GM12878 (cell line): ENCODE results near the gene TCF12. TPM values are rescaled to one million over a fixed set of nuclear protein-coding genes. Genes with fewer than 3 reads are reported as not detected.

Experiments used
- ATAC-seq: fragments of 200-7000 bp; cut with Tn5 transposase; 3 replicates; pipeline ENCODE4 v1.9.1; 2020; ENCODE audit warnings: mild to moderate bottlenecking, moderate library complexity
- BruUV-seq: library from RNA; stranded (reverse); fragments of 400-500 nt; replicated peaks from 2 replicates; lab custom pipeline; 2021; lab: Mats Ljungman, UMichigan
- CTCF ChIA-PET: fragments of 300-600 bp; sonication (Branson Sonifier 250); formaldehyde crosslinking; extraction: SDS; loops from one replicate; lab custom pipeline; 2021; ENCODE audit warnings: inconsistent platforms; lab: Yijun Ruan, JAX
- POLR2A ChIA-PET: fragments of 350-600 bp; formaldehyde crosslinking; extraction: SDS; loops from one replicate; lab custom pipeline; 2021; ENCODE audit warnings: inconsistent platforms; lab: Charles Lee
- RAD21 ChIA-PET: fragments of 300-600 bp; sonication (Branson Sonifier 250); formaldehyde crosslinking; loops from one replicate; lab custom pipeline; 2023; ENCODE audit warnings: antibody characterized with exemption; ENCODE audit not compliant: unreplicated experiment; lab: Charles Lee
- SMC1A ChIA-PET: fragments of 300-600 bp; sonication (Branson Sonifier 250); formaldehyde crosslinking; loops from one replicate; lab custom pipeline; 2023; ENCODE audit not compliant: unreplicated experiment, uncharacterized antibody; lab: Charles Lee
- DNase-seq: peaks from one replicate; pipeline ENCODE4 v3.0.0-alpha.2; 2011; ENCODE audit warnings: low read depth, low spot score
- FAIRE-seq: peaks from 3 replicates; lab custom pipeline; 2011; peaks lifted over from hg19 to GRCh38; lab: Jason Lieb, UNC
- H2AFZ ChIP-seq: 2 replicates; pipeline ENCODE4 v1.6.0; 2011; ENCODE audit warnings: low read depth, low read length, control low read depth; ENCODE audit not compliant: control insufficient read depth
- H3K27ac ChIP-seq: 2 replicates; pipeline ENCODE4 v1.5.1; 2011; ENCODE audit warnings: control low read depth; ENCODE audit not compliant: control insufficient read depth, insufficient read depth
- H3K27me3 ChIP-seq, 2 experiments: replicated peaks in 1 of 2; 2 replicates each; pipeline versions ENCODE4 v1.6.0 to v1.6.1; 2011; ENCODE audit warnings: low read length in 1 of 2; ENCODE audit not compliant: control insufficient read depth in 2 of 2, insufficient read depth in 2 of 2
- H3K36me3 ChIP-seq, 2 experiments: 2 replicates each; pipeline ENCODE4 v1.5.1; 2011; ENCODE audit warnings: low read length in 1 of 2; ENCODE audit not compliant: control insufficient read depth in 2 of 2, insufficient read depth in 2 of 2
- H3K4me1 ChIP-seq: 2 replicates; pipeline ENCODE4 v1.6.1; 2011; ENCODE audit warnings: mild to moderate bottlenecking, low read length, moderate library complexity, mixed read lengths; ENCODE audit not compliant: control insufficient read depth, insufficient read depth
- H3K4me2 ChIP-seq: 2 replicates; pipeline ENCODE4 v1.6.0; 2011; ENCODE audit warnings: control low read depth; ENCODE audit not compliant: control insufficient read depth, insufficient read depth
- H3K4me3 ChIP-seq: fragments of 200-600 bp; sonication (generic); 2 replicates; pipeline ENCODE4 v1.5.1; 2016
- H3K79me2 ChIP-seq: 2 replicates; pipeline ENCODE4 v1.6.0; 2011; ENCODE audit warnings: low read length; ENCODE audit not compliant: control insufficient read depth, insufficient read depth
- H3K9ac ChIP-seq: 2 replicates; pipeline ENCODE4 v1.8.0; 2011; ENCODE audit warnings: low read length, control low read depth, mixed read lengths; ENCODE audit not compliant: control insufficient read depth, insufficient read depth
- H3K9me3 ChIP-seq: replicated peaks from 3 replicates; pipeline ENCODE4 v1.5.1; 2011; ENCODE audit warnings: mild to moderate bottlenecking, low read length; ENCODE audit not compliant: control insufficient read depth, insufficient read depth
- H4K20me1 ChIP-seq: 2 replicates; pipeline ENCODE4 v1.6.0; 2011; ENCODE audit not compliant: control insufficient read depth, insufficient read depth
- CBFB ChIP-seq: IDR thresholded peaks from 2 replicates; pipeline ENCODE4 v1.6.1; 2016; ENCODE audit warnings: antibody characterized with exemption, low read depth
- CREM ChIP-seq: IDR thresholded peaks from 2 replicates; pipeline ENCODE4 v1.6.1; 2014; ENCODE audit warnings: antibody characterized with exemption, low read depth
- E2F4 ChIP-seq: IDR thresholded peaks from 2 replicates; pipeline ENCODE4 v1.6.1; 2012; ENCODE audit warnings: low read depth, low read length, improper control_type of control experiment
- EED ChIP-seq: sonication (generic); IDR thresholded peaks from 2 replicates; pipeline ENCODE4 v1.6.1; 2016; ENCODE audit warnings: antibody characterized with exemption, low read depth
- EP300 ChIP-seq, 2 experiments: fragments of 150-350 bp in 1 of 2; IDR thresholded peaks; 2 replicates each; pipeline ENCODE4 v1.6.1; 2011 to 2012; ENCODE audit warnings: low read depth in 2 of 2, low read length in 2 of 2, borderline replicate concordance in 1 of 2, improper control_type of control experiment in 1 of 2, inconsistent platforms in 1 of 2; ENCODE audit not compliant: control insufficient read depth in 1 of 2
- IKZF2 ChIP-seq, 2 experiments: fragments of 450-650 bp; IDR thresholded peaks; 2 replicates each; pipeline ENCODE4 v1.6.1; 2017; ENCODE audit warnings: mild to moderate bottlenecking in 2 of 2, moderate library complexity in 2 of 2
- MEF2B ChIP-seq: fragments of 450-650 bp; IDR thresholded peaks from 2 replicates; pipeline ENCODE4 v1.6.1; 2018; ENCODE audit warnings: mild to moderate bottlenecking, moderate library complexity; ENCODE audit not compliant: partially characterized antibody, poor library complexity, severe bottlenecking
- NFIC ChIP-seq: IDR thresholded peaks from 2 replicates; pipeline ENCODE4 v1.6.1; 2012; ENCODE audit warnings: low read depth, mild to moderate bottlenecking, inconsistent platforms, low read length, moderate library complexity
- NFYA ChIP-seq: IDR thresholded peaks from 2 replicates; pipeline ENCODE4 v1.6.1; 2011; ENCODE audit warnings: low read depth, mild to moderate bottlenecking, low read length, improper control_type of control experiment, borderline replicate concordance
- PAX5 ChIP-seq: IDR thresholded peaks from 2 replicates; pipeline ENCODE4 v1.6.1; 2011; ENCODE audit warnings: low read depth, low read length, borderline replicate concordance
- RCOR1 ChIP-seq: conservative IDR thresholded peaks from 2 replicates; pipeline ENCODE4 v1.6.1; 2012; ENCODE audit warnings: low read depth, low read length, improper control_type of control experiment
- SKIL ChIP-seq: fragments of 450-650 bp; IDR thresholded peaks from 2 replicates; pipeline ENCODE4 v1.6.1; 2017; ENCODE audit warnings: mild to moderate bottlenecking, low read depth, inconsistent platforms; ENCODE audit not compliant: poor library complexity, severe bottlenecking
- SPI1 ChIP-seq: IDR thresholded peaks from 2 replicates; pipeline ENCODE4 v1.6.1; 2011; ENCODE audit warnings: low read depth, mild to moderate bottlenecking, low read length, moderate library complexity, borderline replicate concordance; ENCODE audit not compliant: insufficient read depth
- SREBF2 ChIP-seq: IDR thresholded peaks from 2 replicates; pipeline ENCODE4 v1.6.1; 2012; ENCODE audit warnings: mild to moderate bottlenecking, low read length
- TBL1XR1 ChIP-seq: IDR thresholded peaks from 2 replicates; pipeline ENCODE4 v1.6.1; 2012; ENCODE audit warnings: low read depth, low read length, improper control_type of control experiment
- ZBTB40 ChIP-seq: fragments of 450-650 bp; IDR thresholded peaks from 2 replicates; pipeline ENCODE4 v1.6.1; 2016; ENCODE audit warnings: mild to moderate bottlenecking, moderate library complexity, borderline replicate concordance
- WGBS: methylation state at CpG from one replicate; pipeline ENCODE4 v1.1.6; 2016; ENCODE audit warnings: low lambda C conversion rate; ENCODE audit not compliant: insufficient replicate concordance, insufficient coverage; ENCODE audit errors: missing lambda C conversion rate; 5-methylcytosine and 5-hydroxymethylcytosine counted together
- in situ Hi-C: fragments of 300-500 bp; cut with MboI; formaldehyde crosslinking; loops from 9 replicates; pipeline ENCODE4 v1.14.3; 2018; ENCODE audit warnings: mixed read lengths
- intact Hi-C: fragments of 100-400 bp; cut with micrococcal nuclease; formaldehyde crosslinking; loops from one replicate; pipeline ENCODE4 v1.14.2; 2022; ENCODE audit not compliant: unreplicated experiment
- polyA plus RNA-seq, 11 experiments: library from polyadenylated mRNA; depleted of rRNA in 4 of 11; unstranded in 6 of 11; stranded (reverse) in 5 of 11; fragments of >200 nt; fragmentation: Nextera tagmentation in 4 of 11; fragmentation: Illumina TruSeq in 1 of 11; extraction: Ambion mirVana in 4 of 11; extraction: Trizol in 1 of 11; gene quantifications; 1 replicate in 1 of 11; 2 replicates in 10 of 11; pipeline versions ENCODE4 v1.2.1 to v1.2.3, GENCODE V29; 2011 to 2016; ENCODE audit warnings: inconsistent platforms in 2 of 11, missing spikeins in 2 of 11, low read depth in 1 of 11
- total RNA-seq, 4 experiments: library from RNA; depleted of rRNA in 3 of 4; stranded (reverse); fragments of >200 nt in 3 of 4; fragmentation: Illumina TruSeq in 1 of 4; extraction: Trizol in 1 of 4; gene quantifications; 2 replicates each; pipeline versions ENCODE4 v1.2.1 to v1.2.3, GENCODE V29; 2013 to 2021

TCF12 gene
- total and polyA plus RNA-seq, 10 of the 15 experiments (the other 5 are each of a cell fraction or from before 2014, with no cell fraction given), result 8.2 to 70.9 (median 49.5) TPM

- POLR2A ChIA-PET, result no interaction called here
- H3K4me2 ChIP-seq, result no peak overlapping the region
- in situ Hi-C loops, result no loop called here
- SMC1A ChIA-PET, result no interaction called here
- no peaks in the 10 kb centered on the region for H3K36me3 ChIP-seq
- DNase-seq, result no peak
- FAIRE-seq, result no peak
- H3K27ac ChIP-seq, result no peak overlapping the region
- WGBS, result 53% methylated on average over 17 of the region's 17 CpGs
- H3K4me1 ChIP-seq, result no peaks in the 10 kb centered on the region
- intact Hi-C loops, result no loop called here
- no peaks in the 10 kb centered on the region for H3K79me2 ChIP-seq
- BruUV-seq, result no TSS peak
- no peak overlapping the region for H3K4me3 ChIP-seq
- H2AFZ ChIP-seq, result no peak overlapping the region; the same call in 1 of the 2 replicates
- RAD21 ChIA-PET, result interaction anchor here (1.3 kb wide), 1 partner anchor 14 kb away, joined by 3 read pairs; no protein-coding TSS in a partner anchor
- CTCF ChIA-PET, result interaction anchor here (1.0 to 1.2 kb wide), 2 partner anchors 208 to 225 kb away, joined by 3 read pairs; no protein-coding TSS in a partner anchor
- no peaks in the 10 kb centered on the region for H4K20me1 ChIP-seq
- H3K9me3 ChIP-seq, result no peaks in the 10 kb centered on the region
- H3K27me3 ChIP-seq, result no peaks in the 10 kb centered on the region
- no peak; the same call in 2 of the 3 replicates for ATAC-seq
- H3K9ac ChIP-seq, result no peak overlapping the region
- TF ChIP-seq IKZF2 (IDR thresholded peaks at IDR 0.05) (peak; percentile 27 to 28; a peak in 1 of 4 replicates), RCOR1 (no peak), SKIL (no peak), NFYA (no peak), SREBF2 (no peak), ZBTB40 (no peak), SPI1 (peak; percentile 79), EP300 (IDR thresholded peaks at IDR 0.05; ENCODE audit: borderline replicate concordance in 1 of 2, control insufficient read depth in 1 of 2, low read depth in 2 of 2, low read length in 2 of 2) (no peak), E2F4 (no peak), PAX5 (no peak), MEF2B (no peak), CREM (no peak), EED (peak; percentile 65; the same call in 1 of the 2 replicates), NFIC (0 out of 2 replicates have a peak, but pooled peaks have one; percentile 24), CBFB (no peak), TBL1XR1 (no peak)
Observed at GRCh38 chr15:57320631-57321220, 402.3 kb downstream of the TCF12 start.
